Measurements from ENCODE around the gene SLC48A1.

The SLC48A1 gene

DNA sequence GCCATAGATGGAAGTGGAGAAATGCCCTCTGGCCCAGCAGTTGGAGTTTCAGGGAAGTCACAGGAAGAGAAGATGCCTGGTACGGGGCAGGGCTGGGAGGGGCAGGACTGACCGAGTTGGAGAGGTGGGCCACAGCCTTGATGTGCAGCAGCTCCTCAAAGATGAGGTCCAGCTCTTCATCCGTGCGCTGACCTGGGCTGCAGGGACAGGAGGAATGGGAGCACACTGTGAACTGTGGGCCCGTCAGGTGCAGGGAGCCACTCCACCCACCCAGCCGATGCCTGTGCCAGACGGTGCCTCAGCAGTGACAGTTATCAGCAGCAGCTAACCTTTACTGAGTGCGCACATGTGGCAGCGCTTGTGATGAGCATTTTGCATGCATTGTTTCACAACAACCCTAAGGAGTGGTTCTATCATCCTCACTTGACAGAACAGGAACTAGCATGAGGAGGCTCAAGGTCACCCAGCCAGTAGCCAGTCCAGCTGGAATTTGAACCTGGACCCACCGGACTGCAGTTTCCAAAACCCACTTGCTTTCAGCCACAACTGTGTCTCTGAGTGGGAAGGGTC lies 22.7 kb upstream of the SLC48A1 start:
- no peak overlapping the region; the same call in 1 of the 2 replicates for H3K27ac ChIP-seq
- TF ChIP-seq, protein P1, sequence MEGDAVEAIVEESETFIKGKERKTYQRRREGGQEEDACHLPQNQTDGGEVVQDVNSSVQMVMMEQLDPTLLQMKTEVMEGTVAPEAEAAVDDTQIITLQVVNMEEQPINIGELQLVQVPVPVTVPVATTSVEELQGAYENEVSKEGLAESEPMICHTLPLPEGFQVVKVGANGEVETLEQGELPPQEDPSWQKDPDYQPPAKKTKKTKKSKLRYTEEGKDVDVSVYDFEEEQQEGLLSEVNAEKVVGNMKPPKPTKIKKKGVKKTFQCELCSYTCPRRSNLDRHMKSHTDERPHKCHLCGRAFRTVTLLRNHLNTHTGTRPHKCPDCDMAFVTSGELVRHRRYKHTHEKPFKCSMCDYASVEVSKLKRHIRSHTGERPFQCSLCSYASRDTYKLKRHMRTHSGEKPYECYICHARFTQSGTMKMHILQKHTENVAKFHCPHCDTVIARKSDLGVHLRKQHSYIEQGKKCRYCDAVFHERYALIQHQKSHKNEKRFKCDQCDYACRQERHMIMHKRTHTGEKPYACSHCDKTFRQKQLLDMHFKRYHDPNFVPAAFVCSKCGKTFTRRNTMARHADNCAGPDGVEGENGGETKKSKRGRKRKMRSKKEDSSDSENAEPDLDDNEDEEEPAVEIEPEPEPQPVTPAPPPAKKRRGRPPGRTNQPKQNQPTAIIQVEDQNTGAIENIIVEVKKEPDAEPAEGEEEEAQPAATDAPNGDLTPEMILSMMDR (conservative IDR thresholded peaks at IDR 0.05), result no peak

DNA sequence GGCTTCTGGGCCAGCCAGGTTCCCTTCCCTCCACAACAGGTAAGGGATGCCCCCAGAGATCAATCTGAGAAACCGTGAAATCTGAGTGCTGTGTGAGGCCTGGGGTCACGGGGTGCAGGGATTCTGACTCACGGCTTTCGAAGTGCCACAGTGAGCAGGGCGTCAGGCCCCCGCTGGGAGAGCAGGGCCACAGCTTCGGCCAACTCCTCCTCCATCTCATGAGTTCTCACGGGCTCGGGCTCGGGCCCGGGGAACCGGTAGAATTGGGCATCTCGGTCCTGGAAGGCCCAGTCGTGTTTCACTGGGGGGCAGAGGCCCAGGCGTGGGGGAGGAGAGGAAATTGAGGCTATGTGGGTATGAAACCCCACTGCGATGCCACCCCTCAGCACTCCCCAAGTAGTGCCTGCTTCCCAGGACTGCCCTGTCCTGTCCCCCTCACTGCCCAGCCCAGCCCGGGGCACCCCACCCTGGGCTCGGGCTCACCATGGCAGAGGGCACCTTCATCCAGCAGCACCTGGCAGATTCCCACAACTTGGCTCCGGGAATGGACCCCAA lies 22.0 kb upstream of the SLC48A1 start:
- TF ChIP-seq, protein P1 (conservative IDR thresholded peaks at IDR 0.05), result no peak
- peak overlapping the region; percentile 78; the same call in 1 of the 2 replicates for H3K27ac ChIP-seq

DNA sequence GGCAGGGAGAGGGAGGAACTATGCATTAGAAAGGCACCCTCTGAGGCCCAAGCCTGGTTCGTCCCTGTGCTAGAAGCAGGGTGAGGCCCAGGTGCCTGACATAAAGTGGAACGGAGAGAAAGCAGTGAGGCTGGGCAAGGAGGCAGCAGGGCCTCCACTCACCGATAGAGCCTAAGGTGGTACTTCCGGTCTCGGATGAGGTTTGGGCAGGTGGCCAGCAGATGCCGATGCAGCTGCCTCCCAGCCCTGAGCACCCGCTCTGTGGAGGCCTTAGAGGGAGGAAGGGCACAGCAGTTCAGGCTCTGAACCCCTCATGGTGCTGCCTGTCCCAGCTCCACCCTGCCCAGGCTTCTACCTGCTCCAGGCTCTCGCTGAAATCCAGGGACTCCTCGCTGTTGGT lies 21.5 kb upstream of the SLC48A1 start:
- H3K27ac ChIP-seq, result peak overlapping the region; percentile 78; the same call in 1 of the 2 replicates
- TF ChIP-seq, protein P1 (conservative IDR thresholded peaks at IDR 0.05), result no peak

DNA sequence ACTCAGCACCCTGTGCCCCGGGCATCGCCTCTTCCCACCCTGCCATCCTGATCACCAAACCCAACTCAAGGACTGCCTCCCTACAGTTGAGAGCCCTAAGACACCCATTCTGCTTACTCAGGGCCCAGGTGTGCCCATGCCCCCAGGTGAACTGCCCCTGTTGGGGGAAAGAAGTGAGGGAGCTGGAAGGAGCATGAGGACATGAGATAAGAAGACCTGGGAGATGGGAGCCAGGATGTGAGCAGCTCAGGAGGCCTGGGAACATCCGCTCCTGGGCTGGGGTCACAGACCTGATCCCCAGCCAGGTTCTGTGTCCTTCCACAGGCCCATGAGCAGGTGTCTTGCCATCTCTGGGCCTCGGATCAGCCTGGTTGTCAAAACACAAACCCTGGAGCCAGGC lies 20.9 kb upstream of the SLC48A1 start:
- TF ChIP-seq, protein P1 (conservative IDR thresholded peaks at IDR 0.05), result no peak
- peak overlapping the region; percentile 78 for H3K27ac ChIP-seq

DNA sequence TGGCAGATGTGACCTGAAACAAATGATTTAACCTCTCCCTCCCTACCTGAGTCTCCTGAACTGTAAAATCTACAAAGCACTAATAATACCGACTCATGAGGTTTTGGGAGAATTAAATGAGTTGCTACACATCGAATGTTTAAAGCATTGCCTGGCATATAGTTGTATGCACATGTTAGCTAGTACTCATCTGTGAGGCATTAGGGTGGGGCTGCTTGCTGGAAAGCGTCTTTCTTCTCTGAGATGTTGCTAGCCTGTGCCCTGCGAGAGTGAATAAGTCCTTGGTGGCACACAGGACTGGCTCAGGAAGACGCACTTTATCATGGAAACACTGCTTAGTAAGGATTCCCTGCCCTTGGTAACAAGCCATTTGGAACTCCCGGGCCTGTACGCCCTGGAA lies 20.5 kb upstream of the SLC48A1 start:
- TF ChIP-seq, protein P1 (conservative IDR thresholded peaks at IDR 0.05), result no peak
- peak overlapping the region; percentile 78 for H3K27ac ChIP-seq

DNA sequence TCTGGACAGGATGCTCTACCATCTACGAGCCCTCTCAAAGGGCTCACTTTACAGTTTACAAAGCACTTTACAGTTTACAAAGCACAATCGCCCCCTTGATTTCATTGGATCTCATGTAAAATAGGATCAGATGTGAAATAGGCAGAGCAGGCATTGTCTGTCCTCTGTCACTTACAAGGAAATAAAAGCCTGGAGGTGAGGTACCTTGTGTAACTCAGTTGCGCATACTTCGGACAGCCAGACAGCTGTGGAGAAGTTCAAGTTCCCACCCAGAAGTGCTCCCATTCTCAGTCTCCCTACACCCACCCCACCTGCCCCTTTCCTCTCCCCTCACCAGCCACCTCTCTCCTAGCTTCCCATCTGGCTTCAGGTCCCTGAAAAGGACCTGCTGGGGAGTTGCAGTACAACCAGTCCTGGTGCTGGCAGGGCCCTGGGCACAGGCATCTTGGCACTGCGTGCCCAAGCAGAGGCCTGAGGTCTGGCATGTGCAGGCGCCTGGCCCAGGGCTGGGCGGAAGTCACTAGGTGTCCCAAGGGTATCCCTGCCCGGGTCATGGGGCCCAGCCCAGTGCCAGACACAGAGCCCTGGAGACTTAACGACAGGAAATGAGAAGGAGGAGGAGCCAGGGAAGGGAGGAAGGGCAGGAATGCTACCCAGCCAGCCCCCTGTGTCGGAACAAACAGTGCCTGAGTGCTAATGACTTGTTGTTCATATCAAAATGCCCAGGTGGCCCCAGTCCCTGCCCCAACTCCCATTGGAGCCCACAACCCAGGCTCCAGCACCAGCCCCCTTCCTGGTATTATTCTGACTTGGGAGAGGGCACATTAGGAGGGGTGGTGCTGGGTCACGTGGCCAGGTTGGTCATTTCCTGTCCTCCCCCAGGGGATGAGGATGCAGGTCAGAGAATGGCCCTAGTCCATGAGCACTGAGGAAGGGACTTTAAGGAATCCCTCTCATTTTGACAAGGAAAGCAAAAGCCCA lies 19.7 kb upstream of the SLC48A1 start:
- TF ChIP-seq, protein P1 (conservative IDR thresholded peaks at IDR 0.05), result no peak
- peak overlapping the region; percentile 78 for H3K27ac ChIP-seq

DNA sequence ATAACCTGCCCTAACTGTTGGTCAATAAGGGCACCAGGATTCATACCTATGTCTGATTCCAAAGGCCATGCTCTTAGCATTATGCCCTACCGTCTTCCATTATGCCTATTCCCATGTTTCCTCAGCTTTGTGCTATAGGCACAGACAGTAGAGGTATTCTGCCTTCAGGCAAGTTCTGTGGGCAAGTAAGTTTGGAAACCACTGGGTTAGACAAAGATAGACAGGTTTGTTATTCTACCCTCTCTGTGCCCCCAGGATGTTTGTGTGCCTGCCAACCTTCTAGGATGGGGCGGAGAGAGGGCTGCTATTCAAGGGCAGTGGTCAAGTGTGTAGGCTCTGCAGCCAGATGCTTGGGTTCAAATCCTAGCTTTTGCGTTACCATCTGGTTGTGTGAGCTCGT lies 18.9 kb upstream of the SLC48A1 start:
- TF ChIP-seq, protein P1 (conservative IDR thresholded peaks at IDR 0.05), result no peak
- H3K27ac ChIP-seq, result peak overlapping the region; percentile 78

Data from VCaP (cell line).